ENCODE results near the gene UGT2B7. TPM values are rescaled to one million over a fixed set of nuclear protein-coding genes. Genes with fewer than 3 reads are reported as not detected.

UGT2B7 gene
- total RNA-seq, 1 donor from 2014 or later = 1.1 TPM

DNA sequence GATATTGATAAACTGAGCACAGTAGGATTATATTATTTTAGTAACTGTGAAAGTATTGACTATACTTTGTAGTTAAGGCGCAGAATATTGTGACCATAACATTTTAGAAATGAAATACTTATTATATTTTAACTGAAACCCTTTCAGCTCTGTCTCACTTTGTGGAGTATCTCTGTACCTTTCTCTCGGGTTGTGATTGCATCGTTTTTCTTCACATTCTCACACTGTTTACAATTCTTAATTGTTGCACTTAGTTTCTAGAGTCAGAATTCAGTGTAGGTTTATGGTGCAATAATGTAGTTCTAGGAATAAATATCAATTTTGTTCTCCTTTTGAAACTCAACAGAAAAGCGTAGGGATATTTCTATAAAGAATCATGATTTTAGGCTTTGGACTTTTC, 57.7 kb downstream of the UGT2B7 start:
- DNase-seq (ENCODE audit: low spot score, unreplicated experiment) = no peak
- H3K9me3 Mint-ChIP-seq (ENCODE audit: low read depth) = no peaks in the 10 kb centered on the region
- no peak overlapping the region for H3K4me3 Mint-ChIP-seq (ENCODE audit: low read depth)
- no peaks in the 10 kb centered on the region for H3K27me3 Mint-ChIP-seq
- no peaks in the 10 kb centered on the region for H3K36me3 Mint-ChIP-seq (ENCODE audit: insufficient read depth)
- TF ChIP-seq, protein P1, sequence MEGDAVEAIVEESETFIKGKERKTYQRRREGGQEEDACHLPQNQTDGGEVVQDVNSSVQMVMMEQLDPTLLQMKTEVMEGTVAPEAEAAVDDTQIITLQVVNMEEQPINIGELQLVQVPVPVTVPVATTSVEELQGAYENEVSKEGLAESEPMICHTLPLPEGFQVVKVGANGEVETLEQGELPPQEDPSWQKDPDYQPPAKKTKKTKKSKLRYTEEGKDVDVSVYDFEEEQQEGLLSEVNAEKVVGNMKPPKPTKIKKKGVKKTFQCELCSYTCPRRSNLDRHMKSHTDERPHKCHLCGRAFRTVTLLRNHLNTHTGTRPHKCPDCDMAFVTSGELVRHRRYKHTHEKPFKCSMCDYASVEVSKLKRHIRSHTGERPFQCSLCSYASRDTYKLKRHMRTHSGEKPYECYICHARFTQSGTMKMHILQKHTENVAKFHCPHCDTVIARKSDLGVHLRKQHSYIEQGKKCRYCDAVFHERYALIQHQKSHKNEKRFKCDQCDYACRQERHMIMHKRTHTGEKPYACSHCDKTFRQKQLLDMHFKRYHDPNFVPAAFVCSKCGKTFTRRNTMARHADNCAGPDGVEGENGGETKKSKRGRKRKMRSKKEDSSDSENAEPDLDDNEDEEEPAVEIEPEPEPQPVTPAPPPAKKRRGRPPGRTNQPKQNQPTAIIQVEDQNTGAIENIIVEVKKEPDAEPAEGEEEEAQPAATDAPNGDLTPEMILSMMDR (IDR thresholded peaks at IDR 0.05; ENCODE audit: unreplicated experiment) = no peak
- H3K27ac Mint-ChIP-seq = no peak overlapping the region
- H3K4me1 Mint-ChIP-seq (ENCODE audit: low read depth) = no peaks in the 10 kb centered on the region

DNA sequence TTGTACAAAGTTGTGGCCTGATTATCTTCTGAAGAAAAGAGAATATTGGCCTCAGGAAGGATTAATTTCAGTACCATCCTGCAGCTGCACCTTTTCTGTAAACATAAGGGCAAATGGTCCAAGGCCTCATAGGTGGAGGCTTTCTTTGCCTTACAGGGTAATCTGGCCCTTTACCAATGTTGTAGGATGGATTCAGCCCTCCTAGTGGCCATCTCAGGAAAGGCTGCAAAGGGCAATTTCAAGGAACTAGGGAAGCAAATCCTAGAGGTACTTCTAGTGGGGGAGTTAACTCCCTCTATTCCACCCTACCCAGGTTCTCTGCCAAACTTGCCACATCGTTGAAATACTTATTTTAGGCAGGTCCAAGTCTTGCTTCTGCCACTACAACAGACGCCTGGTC, 60.6 kb downstream of the UGT2B7 start:
- DNase-seq (ENCODE audit: low spot score, unreplicated experiment) = no peak
- H3K4me3 Mint-ChIP-seq (ENCODE audit: low read depth) = no peak overlapping the region
- no peak overlapping the region for H3K27ac Mint-ChIP-seq
- no peaks in the 10 kb centered on the region for H3K27me3 Mint-ChIP-seq
- H3K4me1 Mint-ChIP-seq (ENCODE audit: low read depth) = no peaks in the 10 kb centered on the region
- TF ChIP-seq, protein P1 (IDR thresholded peaks at IDR 0.05; ENCODE audit: unreplicated experiment) = peak; percentile 13
- H3K9me3 Mint-ChIP-seq (ENCODE audit: low read depth) = peaks cover 5% of the 10 kb centered on the region
- no peaks in the 10 kb centered on the region for H3K36me3 Mint-ChIP-seq (ENCODE audit: insufficient read depth)

Other genes with a start within 250 kb of the UGT2B7 start
- gene UGT2A3, start 144.7 kb upstream of the UGT2B7 start, total RNA-seq = 0.67 TPM in 2 replicates
- 0.93 and 1.2 TPM in 2 replicates for gene UGT2B11, start 118.3 kb downstream of the UGT2B7 start, total RNA-seq
- gene UGT2B28, start 184.0 kb downstream of the UGT2B7 start, total RNA-seq = not detected in 2 replicates